HG03139 (cell line): ENCODE measurements around the gene GTPBP8.
A peak's percentile ranks its signal among the peaks of the same experiment; 100 is the strongest.
"Not testable (repeated sequence)": the region's sequence is repeated elsewhere in the genome, so short reads cannot be mapped to it uniquely, and the experiment has no call there.

Source experiments
- ATAC-seq: cut with Tn5 transposase; IDR thresholded peaks from one replicate; pipeline ENCODE4 v1.9.1; 2021; ENCODE audit not compliant: unreplicated experiment

GTPBP8 gene

GRCh38 chr3:112995800-112996199 is 5.0 kb downstream of the GTPBP8 start:
- no peak for ATAC-seq

GRCh38 chr3:113000691-113001090 is 9.9 kb downstream of the GTPBP8 start:
- ATAC-seq: no peak

DNA sequence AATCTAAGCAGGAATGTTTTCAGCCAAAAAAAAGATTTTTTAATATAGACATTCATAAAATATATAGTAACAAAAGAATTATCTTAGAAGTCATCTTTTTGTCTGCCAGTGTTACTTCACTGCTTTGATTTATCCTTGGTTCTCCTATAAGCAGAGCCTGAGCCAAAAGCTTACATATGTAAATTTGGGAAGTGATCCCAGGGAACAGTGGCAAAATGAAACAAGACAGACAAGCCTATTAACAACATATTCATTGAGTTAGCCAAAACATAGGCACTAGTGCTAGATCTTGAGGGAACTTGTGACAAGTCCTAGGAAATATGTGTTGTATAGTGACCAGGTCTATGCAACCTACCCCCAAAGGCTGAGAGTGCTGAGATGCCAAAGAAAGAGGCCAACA is 11.3 kb downstream of the GTPBP8 start:
- ATAC-seq: no peak

- ATAC-seq: no peak
Observed at GRCh38 chr3:113002679-113003078, 11.9 kb downstream of the GTPBP8 start.

- no peak for ATAC-seq
Observed at GRCh38 chr3:113005611-113006010, 14.8 kb downstream of the GTPBP8 start.

- no peak for ATAC-seq
Observed at GRCh38 chr3:113006359-113007056, 15.7 kb downstream of the GTPBP8 start.

- no peak for ATAC-seq
Observed at GRCh38 chr3:113008117-113008516, 17.3 kb downstream of the GTPBP8 start.

GRCh38 chr3:113013593-113013992 is 22.8 kb downstream of the GTPBP8 start:
- ATAC-seq: no peak

DNA sequence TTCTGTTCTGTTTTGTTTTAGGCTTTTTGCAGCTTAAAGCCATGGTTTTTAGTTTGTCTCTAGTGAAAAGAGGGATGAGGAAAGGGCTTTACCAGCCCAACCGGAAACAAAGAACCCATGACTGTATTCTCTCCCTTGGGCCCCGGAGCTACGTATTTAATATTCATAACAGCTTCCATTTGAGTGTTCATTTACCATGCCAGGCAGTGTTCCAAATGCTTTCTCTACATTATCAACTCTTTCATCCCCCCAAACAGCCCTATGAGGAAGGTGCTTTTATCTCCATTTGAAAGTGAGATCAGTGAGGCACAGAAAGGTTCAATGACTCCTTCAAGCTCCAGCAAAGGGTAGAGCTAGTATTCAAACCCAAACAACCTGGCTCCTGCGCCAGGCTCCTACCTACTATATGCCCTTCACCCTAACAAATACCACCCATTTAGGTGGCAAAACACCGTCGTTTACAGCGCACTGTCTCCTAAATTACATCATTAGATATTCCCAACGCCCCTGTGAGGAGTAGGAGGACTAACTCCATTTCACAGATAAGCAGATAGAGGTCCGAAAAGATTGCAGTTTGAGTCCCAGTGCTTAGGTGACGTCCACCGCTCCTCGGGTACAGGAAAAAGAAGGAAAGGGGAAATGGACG is 27.9 kb downstream of the GTPBP8 start:
- no peak for ATAC-seq

- ATAC-seq: peak; percentile 89
Observed at GRCh38 chr3:113019182-113020137, 28.7 kb downstream of the GTPBP8 start.

GRCh38 chr3:113021471-113021870 is 30.7 kb downstream of the GTPBP8 start:
- ATAC-seq: no peak

- ATAC-seq: no peak
Observed at GRCh38 chr3:113034011-113034410, 43.2 kb downstream of the GTPBP8 start.

DNA sequence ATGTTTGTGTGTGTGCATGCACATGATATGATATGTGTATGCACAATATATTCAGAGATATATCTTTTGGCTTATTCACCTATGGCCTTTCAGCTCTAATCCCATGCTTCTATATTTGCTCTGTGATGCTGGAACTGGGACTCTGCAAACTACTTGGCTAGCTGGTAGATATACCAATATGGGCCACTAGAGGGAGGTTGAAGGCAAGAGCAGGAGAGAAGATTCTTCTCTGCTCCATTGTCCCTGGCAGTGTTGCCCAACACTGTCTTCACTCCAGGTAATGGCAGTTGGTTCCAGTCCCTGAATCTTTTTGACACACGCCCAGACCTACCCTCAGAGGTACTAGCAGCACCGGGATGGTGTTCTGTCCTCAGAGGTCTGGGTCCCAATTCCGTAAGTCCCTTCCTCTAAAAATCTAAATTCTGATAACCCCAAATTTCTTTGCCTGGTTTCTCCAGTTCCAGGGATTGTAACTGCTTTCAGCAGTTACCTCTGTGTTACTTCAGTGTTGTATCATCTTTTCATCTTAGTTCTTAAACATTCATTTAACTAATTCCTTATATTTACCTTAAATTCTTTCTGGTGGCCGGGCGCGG is 44.7 kb downstream of the GTPBP8 start:
- ATAC-seq: peak; percentile 65

DNA sequence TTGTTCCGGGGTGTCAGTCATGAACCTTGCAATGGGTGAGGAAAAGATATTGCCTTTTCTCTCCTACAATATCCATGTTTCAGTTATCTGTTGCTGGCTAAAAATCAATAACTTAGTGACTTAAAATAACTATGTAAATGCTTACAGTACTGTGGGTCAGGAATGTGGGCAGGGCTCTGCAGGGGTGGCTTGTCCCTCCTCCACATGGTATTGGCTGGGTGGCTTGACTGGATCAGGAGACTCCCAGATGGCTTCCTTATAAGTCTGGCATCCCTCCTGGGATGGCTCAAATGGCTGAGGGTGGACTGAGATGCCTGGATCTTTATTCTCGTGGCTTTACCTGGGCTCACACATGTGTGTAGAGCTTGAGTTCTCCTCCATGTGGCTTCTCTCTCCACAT is 47.5 kb downstream of the GTPBP8 start:
- no peak for ATAC-seq

- no peak for ATAC-seq
Observed at GRCh38 chr3:113039546-113039945, 48.8 kb downstream of the GTPBP8 start.

GRCh38 chr3:113040231-113040630 is 49.4 kb downstream of the GTPBP8 start:
- ATAC-seq: no peak

DNA sequence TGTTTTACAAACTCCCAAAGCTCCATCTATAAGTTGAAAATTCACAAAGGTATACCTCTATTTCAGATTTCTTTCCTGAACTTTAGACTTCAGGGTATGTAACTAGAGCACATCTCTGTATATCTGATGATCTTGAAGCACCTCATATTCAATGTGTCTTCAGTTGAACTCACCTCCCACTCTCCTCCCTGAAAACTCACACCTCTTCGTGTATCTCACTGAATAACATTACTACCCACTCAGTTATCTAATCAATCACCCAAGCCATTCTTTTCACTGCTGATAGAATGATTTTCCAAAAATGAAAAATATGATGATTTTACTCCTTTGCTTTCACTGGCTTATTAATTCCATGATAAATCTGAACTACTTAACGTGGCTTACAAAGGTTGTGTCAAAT is 52.9 kb downstream of the GTPBP8 start:
- ATAC-seq: no peak

DNA sequence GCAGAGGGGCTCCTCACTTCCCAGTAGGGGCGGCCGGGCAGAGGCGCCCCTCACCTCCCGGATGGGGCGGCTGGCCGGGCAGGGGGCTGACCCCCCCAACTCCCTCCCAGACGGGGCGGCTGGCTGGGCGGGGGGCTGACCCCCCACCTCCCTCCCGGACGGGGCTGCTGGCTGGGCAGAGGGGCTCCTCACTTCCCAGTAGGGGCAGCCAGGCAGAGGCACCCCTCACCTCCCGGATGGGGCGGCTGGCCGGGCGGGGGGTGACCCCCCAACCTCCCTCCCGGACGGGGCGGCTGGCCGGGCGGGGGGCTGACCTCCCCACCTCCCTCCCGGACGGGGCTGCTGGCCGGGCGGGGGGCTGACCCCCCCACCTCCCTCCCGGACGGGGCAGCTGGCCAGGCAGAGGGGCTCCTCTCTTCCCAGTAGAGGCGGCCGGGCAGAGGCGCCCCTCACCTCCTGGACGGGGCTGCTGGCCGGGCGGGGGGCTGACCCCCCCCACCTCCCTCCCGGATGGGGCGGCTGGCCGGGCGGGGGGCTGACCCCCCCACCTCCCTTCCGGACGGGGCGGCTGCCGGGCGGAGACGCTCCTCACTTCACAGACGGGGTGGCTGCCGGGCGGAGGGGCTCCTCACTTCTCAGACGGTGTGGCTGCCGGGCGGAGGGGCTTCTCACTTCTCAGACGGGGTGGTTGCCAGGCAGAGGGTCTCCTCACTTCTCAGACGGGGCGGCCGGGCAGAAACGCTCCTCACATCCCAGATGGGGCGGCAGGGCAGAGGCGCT is 55.6 kb downstream of the GTPBP8 start:
- ATAC-seq: not testable (repeated sequence)

DNA sequence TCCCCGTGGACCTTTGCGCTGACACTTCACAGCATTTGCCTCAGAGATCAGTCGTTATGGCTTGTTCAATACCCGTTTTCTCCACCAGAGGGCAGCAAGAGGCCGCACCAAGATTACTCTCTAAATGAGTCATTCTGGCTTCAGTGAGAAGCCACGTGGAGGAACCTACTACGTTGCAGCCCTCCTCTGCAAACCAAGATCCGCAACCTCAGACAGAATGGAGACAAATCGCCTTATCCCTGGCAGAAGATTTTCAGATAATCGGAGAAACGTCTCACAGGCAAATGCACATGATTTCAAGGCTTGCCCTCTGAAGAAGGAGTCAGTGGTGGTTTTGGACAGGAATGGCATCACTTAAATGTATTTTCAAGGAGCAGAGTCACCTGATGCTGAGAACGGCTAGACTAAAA is 60.5 kb downstream of the GTPBP8 start:
- no peak for ATAC-seq
